NK-92 treated with Interleukin-12 subunit alpha and Interleukin-12 subunit beta, amount 100 ng/mL, for 24 hours (cell line): ENCODE data around the gene EEF1A2.

Source experiments
- DNase-seq: peaks from one replicate; lab custom pipeline; 2025; lab: John Stamatoyannopoulos, UW

EEF1A2 gene

DNA sequence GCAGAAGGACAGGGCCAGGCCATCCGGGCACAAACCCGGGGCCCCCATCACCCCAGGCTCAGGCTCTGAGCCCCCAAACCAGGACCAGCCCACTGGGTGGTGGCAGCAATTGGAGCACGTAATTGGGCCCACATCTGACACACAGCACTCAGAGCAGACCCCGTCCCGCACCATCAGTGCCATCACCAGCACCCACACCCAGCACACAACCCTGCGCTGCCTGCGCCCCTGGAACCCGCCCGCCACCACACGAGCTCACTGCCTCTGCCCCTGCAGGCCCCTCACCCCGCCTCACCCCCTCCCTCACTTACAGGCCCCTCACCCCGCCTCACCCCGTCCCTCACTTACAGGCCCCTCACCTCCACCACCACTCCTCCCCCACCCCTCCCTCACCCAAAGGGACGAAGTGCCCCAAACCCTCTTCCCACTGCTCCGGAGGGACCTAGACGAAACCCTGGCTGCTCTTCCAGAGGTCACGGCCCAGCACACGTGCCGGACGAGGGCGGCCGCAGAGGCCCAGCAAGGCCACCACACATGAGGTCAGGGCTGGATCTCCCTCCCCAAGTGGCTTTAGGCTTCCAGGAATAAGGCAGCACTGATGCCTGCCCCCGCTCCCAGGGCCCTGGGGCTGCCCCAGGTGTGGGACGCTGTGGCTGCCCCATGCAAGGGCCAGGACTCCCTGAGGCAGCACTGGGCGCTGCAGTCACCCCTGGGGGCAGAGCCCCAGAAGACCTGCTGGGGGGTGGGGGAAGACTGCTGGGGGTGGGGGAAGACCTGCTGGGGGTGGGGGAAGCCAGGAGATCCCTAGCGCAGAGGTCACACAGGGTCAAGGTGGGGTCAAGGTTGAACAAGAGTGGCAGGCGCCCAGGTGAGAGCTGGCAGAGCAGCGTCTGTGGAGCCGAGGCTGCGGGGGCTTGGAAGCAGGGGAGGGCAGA is 48.8 kb downstream of the EEF1A2 start:
- DNase-seq = no peak

DNA sequence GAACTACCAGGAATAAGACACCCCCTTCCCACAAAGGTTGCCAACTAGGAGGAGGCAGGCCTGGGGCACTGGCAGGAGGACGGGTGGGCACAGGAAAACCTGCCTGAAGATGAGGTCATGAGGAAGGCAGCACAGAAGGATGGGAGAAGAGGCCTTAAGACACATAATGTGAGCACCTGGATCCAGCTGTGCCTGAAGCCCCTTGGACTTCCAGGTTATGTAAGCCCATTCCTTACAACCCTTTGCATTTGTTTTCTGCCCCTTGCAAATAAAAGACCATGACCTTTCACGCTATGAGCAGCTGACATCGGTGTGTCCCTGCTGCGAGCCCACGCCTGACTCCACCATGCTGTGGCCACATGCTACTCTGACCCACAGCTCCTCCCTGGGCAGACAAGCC is 49.9 kb downstream of the EEF1A2 start:
- DNase-seq = no peak

DNA sequence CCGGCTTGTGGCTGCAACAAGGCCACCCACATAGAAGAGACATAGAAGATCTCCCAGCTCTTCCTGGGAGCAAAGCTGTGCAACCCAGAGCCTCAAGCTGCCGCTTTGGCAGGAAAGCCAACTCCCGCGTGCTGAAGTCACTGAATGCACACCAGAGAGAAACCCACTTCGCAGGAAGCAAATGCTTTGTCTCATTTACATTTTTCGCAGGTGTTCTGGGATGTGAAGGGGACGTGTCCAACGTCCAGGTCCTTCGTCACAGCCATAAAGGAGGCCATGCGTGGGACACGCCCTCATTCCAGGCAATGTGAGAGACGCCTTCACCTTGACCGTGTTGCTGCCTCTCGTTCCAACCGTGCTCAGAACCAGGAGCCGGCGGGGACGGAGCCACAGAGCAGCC is 50.9 kb downstream of the EEF1A2 start:
- DNase-seq = no peak

DNA sequence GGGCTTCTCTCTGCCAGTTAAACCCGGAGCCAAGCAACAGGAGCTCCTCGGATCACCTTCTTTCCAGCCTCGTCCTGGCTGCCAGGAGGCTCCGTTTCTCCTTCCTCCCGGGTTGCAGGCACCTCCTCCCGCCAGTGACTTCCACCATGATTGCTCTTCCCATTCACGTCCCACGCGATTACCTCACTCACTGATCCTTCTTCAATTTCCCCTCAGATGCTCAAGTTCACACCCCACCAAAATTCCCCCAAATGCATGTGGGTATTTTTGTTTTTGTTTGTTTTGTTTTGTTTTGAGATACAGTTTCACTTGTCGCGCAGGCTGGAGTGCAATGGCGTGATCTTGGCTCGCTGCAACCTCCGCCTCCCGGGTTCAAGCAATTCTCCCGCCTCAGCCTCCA is 51.6 kb downstream of the EEF1A2 start:
- no peak for DNase-seq

DNA sequence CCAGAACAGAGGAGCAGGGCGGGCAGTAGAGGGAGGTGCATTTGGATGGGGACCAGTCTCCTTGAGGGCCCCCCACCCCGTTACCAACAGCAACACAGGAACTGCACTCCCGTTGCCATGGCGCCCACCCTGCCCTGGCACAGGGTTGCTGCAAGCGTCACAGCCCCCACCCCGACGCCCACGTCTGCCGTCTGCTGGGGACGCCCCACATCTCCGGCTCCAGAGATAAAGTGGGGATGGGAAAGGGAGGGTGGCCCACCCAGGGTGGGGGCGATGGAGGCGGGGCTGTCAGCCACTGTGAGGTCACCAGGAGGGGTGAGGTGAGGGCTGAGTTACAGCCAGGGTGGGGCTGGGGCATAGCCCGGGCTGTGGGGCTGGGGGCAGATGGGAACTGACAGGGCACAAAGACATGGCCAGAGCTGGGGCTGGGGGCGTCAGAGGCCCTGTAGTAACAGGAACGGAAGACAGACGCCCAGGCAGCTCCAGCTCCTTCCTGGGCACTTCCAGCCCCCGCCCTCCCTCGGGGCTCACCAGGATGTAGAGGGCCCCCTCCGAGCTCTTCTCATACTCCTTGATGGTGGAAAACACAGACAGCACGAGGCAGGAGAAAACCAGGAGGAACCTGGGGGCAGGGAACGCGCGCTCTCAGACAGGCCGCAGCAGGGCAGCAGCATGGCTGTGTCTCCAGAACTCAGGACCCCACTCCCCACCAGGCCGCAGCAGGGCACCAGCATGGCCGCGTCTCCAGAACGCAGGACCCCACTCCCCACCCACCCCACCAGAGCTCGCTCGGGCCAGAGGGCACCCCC is 52.5 kb downstream of the EEF1A2 start:
- no peak for DNase-seq

DNA sequence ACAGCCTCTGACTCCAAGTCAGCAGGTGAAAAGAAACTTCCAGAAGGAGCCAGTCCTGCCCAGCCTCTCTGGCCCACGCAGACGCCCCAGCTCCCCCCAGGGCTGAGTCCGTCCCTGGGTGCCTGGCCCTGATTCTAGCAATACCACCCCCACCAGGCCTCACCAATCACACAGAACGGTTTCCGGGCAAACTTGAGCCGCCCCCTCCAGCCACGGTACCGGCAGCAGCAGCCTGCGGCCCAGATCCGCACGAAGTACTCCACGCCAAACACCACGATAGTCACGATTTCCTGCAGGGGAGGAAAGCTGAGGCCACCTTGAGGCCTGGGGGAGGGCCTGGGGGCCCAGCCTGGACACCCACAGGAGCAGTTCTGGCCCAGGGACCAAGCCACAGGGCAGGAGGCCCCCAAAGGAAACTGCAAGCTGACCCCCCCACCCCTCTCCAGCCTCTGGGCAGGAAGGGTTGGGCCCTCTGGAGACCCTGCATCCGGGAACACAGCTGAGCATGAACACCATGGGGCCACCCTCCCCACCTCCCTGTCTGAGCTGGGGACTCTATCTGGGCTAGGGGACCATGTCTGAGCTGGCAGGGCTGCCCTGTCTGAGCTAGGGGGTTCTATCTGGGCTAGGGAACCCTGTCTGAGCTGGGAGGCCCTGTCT is 53.7 kb downstream of the EEF1A2 start:
- no peak for DNase-seq

DNA sequence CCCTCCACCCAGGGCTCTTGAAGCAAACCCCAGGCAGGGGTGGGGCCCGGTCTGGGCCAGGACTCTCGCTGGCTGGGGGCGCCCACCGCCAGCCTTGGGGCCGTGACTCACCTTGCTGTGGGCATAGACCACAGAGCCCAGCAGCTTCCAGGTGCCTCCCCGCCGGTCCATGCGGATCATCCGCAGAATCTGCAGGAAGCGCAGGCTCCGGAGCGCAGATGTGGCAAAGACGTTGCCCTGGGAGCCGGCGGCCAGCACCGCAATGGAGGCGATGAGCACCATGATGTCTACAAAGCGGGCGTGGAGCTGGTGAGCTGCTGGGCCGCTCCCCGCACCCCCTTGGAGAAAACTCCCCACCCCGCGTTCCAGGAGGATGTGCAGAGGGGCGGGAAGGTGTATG is 54.3 kb downstream of the EEF1A2 start:
- DNase-seq = no peak

DNA sequence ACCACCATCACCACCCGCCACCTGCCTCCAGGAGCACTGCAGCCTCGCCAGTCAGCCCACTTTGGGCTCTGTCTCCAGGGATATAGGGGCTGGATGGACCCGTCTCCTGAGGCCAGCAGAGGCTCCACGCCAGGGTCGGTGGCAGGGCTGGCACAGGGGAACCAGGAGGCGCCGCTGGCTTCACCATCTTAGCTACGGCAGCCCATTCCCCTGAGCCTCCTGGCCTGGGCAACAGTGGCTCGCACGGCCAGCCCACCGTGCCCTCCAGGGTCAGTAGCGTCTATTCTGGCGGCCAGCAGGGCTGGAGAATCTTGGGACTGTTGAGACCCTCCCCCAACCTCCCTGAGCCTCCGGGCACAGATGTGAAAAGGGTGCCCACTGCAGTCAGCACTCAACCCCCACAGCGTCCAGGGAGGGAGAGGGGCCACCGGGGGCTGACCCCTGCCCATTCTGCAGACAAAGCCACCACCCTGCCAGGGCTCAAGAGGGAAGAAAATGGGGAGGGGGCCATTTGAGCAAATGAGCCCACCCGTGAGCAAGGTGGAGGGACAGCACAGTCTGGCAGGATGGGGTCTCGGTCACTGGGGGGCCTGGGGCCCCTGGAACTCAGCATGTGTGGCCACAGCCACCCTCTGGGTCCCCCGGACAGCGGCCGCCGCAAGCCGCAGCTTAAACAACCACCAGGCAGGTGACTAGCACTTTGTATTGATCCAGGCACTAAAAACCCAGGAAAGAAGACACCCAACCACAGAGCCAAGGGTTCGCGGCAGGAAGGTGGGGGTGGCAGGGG is 55.1 kb downstream of the EEF1A2 start:
- no peak for DNase-seq

DNA sequence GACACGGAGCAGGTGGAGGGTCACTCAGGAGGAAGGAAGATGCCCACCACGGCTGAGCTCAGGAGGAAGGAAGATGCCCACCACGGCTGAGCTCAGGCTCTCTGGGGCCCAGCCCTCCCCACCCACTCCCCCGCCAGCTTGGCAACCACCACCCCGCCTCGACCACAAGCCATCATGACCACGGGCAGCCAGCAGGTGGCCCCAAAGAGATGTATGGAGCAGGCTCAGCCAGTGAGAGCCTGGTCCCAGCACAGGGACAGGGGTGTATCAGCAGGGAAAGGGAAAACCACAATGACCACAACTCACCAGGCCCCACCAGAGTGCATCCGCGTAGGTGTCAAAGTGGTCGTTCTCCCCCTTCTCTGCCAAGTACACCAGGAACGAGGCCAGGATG is 56.8 kb downstream of the EEF1A2 start:
- no peak for DNase-seq

DNA sequence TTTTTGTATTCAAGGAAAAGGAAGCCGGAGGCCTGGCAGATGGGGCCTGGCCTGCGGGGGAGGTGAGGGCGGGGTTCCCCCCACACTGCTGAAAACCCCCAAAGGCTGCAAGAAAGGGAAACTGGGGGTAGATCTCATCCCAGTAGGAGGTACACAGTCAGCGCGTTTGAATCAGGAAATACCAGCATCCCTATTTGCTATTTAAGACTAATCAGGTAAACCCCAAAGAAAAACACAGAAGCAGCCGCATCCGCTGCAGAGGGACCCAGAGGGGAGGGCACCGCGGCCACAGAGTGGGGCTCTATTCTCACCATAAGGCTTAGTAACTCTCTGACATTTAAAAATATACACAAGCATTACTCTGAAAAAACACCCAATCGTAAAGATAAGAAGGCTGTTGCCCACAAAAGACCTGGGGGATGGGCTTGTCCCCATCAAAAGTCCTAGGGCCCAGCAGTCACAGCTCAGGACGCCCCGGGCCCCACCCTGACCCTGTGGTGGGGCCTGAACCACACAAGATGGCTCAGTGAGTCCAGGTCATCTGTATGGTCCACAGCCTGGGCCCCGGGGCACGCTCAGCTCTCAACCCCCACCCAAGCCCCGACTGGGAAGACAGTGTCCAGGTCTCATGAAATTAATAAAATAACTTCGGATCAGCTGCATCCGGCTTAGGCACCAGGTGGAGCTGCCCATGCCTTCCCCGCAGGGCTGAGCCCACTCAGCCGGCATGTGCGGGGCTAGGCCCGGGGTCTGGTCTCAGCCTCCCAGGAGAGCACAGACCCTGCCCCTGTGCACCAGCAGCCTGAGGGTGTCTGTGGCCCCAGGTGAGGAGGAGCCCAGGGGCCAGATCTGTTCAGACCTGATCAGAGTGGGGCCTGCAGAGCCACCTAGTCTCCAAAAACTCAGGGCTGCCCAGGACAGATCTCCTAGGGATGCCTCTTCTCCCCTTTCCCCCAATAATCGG is 57.5 kb downstream of the EEF1A2 start:
- no peak for DNase-seq

DNA sequence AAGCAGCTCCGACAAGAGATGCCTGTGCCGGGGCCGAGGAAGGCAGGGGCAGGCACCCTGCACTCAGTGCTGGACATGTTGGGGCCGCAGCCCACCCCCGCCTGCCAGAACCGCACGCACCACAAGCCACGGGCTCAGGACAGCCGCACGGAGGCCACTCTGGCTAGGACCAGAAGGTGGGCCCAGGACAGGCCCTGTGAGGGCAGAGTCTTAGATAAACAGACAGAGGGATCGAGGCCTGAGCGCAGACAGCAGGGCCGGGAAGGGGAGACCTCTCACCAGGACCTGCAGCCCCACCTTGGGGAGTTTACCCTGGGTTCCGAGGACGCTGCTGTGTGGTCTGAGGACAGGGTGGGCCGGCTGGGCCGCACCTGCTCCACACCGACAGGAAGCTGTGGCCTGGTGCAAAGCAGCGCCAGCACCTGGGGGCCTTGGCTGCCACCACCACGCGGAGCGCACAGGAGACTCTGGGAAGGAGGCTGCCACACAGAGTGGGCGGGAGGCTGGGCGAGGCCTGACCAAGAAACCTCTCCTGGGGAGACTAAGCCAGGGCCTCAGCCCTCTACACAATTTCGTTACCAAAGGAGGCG is 58.4 kb downstream of the EEF1A2 start:
- DNase-seq = no peak

DNA sequence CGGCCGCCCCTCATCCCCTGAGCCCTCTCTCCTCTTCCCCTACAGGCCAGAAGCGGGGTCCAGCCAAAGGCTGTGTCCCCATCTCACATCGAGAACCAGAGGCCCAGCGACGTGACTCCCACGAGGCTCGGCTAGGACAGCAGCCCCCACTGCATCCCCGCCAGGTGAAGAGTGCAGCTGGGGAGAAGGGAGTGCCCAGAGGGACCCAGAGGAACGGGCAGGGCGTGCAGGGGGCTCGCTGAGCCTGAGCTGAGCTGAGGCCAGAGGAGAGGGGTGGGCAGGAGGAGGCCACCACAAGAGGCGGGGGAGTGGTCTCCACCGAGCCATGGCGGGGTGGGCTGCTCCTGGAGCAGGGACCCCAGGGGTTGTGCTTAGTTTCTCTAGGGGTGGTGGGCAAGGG is 59.0 kb downstream of the EEF1A2 start:
- no peak for DNase-seq

DNA sequence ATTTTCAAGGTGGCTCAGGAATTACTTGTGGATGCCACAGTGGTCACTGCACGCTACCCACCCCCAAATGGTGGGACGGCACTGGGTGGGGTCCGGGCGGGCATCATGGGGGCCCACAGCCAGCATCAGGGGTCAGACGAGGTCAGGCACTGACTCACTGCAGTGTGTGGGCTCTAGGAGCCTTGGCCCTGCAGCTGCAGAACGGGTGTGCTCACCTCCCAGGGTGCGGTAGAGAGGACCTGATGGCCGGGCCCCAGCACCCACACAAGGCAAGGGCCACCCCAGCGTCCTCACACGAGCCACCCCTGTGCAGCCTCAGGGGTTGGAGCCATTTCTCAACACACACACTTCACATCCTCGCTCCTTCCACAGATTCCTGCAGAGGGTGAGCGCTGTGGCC is 60.8 kb downstream of the EEF1A2 start:
- no peak for DNase-seq
